HPDE6-E6E7 (cell line): Measurements from ENCODE around the gene NR5A2.

ENCODE experiments used
- DNase-seq: peaks from one replicate; pipeline ENCODE4 v3.0.0; 2011; ENCODE audit warnings: missing footprints; ENCODE audit errors: extremely low spot score

Gene NR5A2

DNA sequence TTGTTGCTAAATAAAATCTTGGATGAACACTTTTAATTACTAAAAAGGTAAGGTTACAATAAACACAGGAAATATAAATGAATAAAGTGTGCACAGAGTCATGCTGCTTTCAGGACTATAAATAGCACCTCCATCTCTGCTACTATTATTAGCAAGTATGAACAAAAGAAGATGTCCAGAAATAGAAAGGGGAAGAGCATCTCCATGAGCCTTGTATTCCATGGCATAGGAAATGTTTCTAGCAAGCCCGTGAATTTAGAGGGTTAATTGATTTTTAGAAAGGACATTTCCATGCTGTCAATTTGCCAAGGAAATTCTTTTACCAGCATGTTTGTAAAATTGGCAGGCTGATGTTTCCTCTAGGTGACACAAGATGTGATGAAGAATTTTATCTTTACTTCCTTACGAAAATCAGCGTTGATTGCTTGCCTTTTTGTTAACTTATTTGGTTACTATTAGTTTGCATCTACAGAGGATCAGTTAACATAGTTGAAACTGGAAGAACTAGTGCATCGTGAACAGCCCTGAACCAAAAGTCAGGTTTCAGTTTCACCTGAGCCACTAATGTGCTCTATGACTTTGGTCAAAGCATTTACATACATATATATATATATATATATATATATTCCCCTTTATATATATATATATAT lies 45.3 kb downstream of the NR5A2 start:
- no peak for DNase-seq

DNA sequence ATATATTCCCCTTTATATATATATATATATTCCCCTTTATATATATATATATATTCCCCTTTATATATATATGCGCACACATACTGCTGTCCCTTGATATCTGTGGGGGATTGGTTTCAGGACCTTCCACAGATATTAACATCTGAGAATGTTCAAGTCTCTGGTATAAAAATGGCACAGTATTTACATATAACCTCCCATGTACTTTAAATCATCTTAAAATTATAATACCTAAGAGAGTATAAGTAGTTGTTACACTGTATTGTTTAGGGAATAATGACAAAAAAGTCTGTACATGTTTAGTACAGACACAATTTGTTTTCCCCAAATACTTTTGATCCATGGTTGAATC lies 45.8 kb downstream of the NR5A2 start:
- no peak for DNase-seq

DNA sequence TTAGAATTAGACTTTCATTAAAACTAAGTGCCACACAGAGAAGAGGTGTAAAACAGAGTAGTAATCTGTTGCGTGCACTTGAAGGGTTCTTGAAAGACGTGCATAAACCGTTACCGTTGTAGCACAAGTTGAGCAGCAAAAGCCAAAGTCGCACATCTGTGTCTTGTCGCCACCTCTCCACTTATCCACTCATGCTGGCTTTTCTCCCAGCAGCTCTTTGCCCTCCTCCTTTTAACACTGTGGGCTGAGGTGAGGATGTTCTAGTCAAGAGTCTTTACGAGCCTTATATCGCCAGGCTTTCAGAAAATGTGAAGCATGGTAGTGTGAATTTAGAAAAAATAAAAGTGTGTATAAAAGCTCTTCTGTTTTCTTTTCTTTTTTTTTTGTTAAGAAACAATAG lies 48.0 kb downstream of the NR5A2 start:
- DNase-seq, result no peak

DNA sequence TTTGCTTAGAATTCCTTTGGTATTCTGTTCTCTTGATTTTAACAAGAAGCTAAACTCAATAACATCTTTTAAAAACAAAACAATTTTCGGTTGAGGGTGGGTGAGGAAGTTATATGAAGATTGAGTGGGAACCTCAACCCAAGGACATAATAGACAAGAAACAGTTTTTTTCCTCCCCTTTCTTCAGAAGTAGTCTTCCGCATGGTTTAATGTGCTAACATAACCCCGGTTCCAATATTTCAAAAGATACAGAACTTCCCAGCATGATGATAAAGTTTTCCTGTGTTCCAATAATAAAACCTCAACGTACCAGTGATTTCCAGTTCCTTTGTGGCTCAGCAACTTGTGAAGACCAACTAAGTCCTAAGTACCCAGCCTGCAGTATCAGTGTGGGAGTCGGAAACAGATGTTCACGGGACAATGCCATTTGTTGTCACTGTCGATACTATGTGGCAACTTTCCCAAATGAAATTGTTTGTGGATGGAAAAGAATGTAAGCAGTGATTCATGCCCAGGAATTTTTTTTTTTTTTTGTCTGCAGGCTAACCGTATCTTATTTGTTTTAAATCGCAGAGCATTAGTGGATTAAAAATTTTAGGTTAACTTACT lies 48.5 kb downstream of the NR5A2 start:
- DNase-seq, result no peak

DNA sequence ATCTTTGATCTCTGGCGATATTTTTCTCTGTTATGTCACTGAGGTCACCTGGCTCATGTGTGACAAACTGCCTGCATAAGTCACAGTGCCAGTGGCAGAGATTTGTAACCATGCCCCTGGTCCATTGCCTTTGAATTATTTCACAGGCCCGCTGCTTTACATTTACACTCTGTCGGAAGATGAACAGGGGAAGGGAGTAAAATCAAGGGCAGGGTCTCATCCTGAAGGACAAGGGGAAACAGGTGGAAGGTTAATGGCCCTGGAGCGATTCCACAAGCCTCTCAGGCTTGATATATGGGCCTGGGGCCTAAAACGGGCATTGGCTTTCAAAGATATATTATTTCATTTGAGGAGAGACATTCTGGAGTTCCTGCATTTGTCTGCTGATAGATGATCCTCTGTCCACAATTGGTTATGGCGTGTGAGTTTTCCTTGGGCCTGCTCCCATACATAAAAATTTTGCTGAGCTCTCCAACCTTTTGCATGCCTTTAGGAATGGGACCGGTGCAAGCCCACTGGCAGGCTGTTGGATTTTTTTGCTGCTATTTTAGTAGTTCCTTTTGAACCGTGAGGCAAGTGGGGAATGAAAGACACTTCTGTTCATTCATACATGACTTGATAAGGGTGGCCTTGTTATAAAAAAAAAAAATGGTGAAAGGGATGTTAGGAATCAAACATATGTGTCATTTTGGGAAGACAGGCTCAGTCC lies 51.9 kb downstream of the NR5A2 start:
- DNase-seq, result no peak

DNA sequence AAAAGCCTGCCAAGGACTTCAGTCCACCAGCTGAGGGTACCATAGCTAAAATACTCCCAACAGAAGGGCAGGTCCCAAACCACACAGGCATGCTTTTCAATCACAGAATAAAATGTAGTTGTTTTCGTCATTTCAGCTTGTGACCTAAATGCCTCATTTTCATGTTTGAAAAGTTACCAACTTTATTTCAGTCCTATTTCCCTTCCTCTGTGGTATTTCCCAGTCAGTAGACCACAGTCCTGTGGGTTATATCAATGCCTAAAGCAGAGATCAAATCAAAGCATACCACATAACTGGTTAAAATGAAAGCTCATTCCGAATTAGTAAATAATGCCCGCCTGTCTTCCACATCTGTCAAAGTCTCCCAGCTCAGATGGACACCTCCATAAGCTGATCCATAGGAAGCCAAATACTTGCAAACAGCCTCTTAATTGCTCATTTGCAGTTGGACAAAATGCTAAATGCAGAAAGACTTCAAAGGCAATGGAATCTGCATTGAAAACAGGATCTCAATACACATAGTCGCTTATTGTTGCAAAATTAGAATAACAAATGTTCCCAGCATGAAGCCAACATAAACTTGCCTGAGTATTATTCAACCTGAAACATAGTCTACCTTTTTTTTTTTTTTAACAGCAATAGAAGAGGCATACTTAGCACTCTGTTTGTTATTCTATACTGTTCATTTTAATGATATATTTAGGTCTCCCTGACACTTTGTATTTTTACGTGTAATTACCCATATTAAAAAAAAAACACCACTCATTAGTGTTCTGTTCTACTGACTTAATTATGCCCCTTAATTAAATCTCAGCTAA lies 53.9 kb downstream of the NR5A2 start:
- no peak for DNase-seq

DNA sequence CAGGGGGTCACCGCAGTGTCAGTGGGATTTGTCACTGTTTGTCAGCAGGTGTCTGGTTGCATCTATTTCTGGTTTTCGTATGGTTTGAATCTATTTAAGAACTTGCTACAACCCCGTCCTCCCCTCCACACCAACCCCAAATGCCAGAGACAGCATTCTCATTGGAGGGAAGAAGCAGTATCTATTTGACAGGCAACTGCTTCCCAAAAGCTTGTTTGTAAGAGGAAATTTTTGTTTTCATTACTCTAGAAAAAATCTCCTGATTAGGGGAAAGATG lies 54.4 kb downstream of the NR5A2 start:
- DNase-seq, result no peak

DNA sequence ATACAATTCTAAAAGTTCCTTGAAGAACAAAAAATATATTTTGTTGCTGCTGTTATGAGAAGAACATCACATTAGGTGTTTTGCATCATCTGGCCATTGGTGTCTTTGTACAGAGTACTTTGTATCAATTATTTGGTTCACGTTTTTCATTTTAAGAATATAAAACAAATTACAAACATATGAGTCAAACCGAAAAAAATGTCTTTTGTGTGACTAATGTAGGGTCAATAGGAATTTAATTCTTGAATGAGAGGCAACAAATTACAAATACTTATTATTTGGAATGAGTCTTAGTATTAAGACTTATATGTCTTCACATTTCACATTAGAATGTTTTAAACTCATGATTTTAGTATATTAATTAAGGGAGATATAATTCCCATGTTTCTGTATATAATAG lies 54.8 kb downstream of the NR5A2 start:
- no peak for DNase-seq

DNA sequence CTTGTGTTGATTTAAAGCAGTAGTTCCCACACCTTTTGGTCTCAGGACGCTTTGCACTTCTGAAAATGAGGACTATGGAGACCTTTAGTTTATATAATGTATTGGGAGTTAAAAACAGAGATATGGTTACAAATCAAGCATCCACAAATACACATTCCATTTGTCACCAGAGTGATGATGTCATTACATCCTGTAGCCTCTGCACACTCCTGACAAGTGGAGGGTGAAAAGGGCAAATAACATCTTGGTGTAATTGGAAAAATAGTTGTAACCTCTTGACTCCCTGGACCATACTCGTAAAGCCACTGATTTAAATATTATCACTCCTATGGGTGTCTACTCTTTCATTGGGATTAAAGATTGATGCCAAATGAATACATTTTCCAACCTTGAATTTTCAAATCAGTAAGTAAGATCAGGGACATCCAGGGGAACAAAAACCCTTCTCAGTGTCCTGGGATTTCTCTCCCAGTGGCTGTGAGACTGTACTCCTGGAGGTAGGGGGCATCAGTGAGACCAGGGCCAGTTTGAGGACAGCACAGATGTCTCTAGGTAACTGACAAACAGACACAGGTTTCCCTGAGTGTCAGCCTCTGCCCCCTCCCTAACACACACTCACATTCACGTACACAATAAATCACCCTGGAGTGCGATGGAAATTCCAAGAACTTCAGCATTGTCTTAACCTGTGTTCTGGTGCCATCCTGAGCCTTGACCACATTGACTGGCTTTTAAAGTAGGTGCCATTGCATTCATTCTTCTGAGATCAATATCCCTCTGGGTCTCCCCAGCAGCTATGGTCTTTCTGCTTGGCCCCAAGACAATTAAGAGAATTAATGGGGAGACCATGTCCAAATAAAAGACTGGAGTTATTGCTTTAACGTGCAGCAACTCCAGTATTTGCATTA lies 63.0 kb downstream of the NR5A2 start:
- no peak for DNase-seq

DNA sequence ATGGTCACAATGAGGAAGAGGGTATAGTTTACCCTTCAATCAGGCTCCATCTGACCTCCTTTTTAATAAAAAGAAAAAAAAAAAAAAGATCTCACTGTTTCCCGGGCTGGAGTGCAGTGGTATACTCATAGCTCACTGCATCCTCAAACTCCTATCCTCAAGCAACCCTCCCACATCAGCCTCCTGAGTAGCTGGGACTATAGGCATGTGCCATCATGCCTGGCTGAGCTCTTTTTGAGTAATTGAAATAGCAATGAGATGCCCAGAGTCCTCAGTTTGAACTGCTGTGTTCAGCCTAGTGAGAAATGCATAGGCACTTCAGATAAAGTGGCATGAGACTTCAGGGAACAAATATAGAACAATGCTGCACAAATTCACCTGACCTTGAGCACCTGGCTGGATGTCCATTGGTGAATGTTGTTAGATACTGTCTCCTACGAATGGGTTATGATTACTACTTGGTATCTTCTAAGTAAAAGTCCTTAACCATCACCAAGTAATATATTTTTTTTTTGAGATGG lies 67.6 kb downstream of the NR5A2 start:
- DNase-seq, result no peak

DNA sequence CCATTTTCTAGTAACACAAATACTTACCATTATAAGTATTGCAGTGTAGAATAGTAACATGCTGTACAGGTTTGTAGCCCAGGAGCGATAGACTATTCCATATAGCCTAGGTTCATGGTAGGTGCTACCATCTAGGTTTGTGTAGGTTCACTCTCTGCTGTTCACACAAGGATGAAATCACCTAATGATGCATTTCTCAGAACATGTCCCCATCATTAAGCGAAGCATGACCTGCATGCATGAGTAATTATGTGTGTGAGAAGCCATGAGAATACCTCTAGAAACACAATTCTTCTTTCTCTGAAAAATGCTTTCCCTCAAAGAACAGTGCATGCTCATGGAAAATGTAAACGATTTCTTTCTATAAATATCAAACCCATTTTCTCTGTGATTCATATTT lies 69.3 kb downstream of the NR5A2 start:
- DNase-seq, result no peak

DNA sequence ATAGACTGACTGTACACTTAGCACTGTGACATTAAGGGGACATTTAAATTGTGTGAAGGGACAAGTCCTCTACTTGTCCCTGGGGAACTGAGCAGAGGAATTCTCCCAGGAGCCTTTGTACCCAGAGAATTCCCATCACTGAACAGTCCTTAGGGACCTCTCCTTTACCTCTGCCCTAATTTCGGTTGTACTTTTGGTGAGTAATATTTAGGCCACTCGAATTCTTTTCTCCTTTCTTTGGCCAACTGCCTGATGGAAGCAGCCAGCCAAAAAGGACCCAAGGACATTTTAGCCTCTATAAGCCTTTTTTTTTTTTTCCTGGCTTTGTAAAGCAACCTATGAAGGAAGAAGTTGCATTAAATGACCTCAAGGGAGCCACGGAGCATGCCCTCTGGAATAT lies 71.5 kb downstream of the NR5A2 start:
- no peak for DNase-seq

DNA sequence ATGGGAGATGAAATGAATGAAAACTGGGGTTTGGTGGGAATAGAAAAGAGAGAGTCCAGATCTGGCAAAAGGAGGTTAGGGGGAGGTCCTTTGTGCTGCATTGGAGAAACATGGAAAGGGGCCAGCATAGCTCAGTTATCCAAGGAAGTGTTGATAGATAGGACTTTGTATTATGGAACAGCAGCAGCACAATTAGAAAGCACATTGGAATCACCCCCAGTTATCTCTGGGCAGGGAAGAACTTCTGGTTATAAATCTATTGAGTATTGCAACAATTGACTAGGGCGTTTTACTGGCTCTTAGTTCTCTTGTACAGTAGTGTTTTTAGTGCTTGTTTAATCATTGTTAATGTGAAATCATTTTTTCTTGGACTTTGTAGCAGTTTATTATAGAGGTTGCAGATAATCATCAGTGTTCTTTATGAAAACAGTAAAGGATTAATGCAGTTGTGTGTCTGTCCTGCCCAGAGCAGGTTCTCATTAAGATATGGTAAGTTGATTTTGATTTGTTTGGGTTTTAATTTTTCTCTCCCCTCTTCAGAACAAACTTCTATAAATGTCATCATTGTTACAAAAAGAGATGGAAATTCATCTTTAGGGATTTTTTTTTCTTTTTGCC lies 76.6 kb downstream of the NR5A2 start:
- no peak for DNase-seq

DNA sequence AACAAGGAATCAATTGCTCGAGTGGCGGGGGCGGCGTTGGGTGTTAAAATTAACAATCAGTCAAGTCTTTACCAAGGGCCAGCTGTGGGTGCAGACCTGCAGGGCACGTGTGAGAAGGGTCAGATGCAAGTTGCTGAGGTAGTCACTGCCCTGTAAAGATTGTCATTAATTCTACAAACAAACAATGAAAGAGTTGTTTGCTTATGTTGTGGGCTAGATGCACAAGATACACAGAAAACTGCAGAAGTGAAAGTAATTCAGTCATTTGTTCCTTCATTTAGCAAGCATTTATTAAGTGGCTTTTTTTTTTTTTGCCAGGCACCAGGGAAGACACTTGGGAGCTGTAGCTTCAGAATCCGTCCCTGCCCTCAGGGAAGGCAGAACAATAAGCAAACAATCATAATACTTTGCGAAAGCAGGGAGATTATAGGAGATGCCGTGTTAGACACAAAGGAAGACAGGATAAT lies 79.5 kb downstream of the NR5A2 start:
- DNase-seq, result no peak

DNA sequence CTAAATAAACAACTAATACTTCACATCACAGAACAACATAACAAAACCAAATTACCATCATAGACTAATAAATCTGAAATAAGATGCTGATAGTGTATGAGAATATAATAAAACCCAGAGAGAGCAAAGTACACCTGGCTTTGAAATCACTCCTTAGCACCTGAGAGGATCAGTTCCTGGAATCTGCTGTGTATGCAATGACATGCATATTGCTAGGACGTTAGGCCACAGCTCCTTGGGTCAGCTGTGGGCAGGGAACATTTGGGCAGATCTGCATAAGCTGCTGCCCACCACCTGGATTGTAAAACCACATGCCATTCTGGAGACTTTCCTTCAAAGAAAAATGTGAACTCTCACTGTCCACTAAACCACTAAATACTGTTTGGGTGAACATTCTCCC lies 81.1 kb downstream of the NR5A2 start:
- no peak for DNase-seq

DNA sequence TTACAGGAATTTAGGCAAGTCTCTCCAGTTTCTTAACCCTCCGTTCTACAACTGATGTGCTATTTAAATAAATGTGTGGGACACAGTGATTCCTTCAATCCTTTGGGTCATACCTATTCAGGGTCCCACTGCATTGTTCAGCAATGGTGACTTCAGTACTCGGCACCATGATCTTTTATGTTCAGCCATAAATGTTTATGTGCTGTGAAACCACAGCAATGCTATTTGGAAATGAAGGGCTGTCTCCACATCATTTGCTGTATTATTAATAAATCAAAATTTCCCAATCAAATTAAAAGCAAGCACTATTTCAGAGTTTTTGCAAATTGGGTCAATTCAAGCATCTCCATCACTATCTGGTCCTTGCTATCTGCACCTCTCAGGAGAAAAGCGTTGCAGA lies 84.8 kb downstream of the NR5A2 start:
- DNase-seq, result no peak

DNA sequence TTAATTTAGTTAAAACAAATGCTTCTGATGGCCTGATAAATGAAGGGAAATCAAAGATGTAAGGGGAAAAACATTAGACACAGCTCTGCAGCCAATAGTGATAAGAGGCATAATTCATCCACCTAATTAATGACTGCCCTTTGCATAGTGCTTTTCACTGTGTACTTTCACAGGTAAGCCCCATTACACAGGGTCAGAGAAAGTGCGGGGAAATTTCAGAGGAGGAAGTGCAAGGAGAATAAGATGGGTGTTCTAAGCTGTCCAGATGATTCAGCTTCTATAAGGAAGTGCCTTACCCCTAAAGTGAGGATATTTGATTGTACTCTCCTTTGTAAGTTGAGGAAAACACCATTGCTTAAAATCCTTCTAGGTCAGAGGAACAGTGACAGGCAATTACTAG lies 88.0 kb downstream of the NR5A2 start:
- no peak for DNase-seq

DNA sequence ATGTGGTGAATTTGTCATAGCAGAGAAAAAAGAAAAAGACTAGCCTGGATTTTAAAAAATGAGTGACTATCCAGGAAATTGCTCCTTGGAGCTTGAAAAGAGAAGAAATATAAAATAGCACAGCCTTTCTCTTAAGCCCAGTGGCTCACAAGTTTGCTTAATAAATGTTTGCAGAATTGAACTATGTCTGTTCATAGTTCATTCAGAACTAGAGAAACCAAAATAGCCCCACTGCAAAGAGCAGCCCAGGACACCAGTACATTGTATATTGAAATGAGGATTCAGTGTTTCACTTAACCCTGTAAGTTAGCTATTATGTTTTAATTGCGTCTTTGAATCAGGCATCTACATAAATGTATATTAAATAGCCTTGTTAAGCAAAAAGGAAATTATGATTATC lies 88.8 kb downstream of the NR5A2 start:
- DNase-seq, result no peak

DNA sequence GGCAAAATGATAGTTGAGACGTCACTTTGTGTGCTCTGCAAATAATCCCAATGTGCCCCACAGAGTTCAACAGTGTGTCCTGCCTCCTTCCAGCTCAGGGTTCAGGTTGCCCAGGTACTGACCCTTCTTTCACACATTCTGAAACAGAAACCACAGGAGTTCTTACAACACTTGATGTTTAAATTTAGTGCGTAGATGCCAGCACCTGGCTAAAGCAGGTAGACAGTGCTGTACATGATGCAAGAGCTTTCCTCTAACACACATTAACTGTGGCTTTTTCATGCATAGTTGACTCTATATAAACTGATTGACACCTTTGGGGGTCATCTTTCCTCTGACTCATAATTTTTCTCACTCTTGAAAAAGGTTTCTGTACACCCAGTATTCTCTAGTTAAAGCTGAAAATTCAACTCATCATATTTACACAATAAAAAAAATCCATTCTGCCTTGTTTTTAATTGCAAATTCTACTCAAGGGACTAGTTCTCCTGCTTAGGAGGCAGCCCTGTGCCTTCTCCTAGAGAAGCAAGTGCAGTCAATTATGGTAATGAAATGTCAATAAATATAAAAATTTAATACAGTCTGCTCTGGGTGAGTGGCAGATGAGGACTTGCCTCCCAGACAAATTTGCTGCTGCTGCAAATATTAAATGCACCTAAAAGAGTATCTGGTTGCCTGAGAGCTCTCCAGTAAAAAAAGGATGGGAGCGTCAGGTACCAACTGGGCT lies 91.4 kb downstream of the NR5A2 start:
- no peak for DNase-seq

DNA sequence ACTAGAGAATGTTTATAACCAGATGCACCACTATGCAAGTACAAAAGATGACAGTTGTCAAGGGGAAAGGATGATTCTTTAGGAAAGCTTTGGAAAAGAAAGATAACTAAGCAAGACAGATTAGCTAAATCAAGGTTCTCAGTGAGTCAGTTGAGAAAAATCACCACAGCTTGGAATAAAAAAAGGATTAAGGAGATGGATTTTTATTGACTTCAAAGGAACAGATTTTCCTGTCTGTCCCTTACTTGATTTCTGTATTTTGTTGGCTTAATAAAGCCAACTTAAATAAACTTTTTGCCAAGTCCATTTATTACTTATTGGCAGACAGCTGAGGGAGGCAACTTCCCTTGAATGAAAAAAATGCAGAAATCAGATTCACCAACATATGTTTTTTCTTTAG lies 93.9 kb downstream of the NR5A2 start:
- no peak for DNase-seq
